H1 (cell line): ENCODE data around the gene AFTPH. TPM values are rescaled to one million over a fixed set of nuclear protein-coding genes. Genes with fewer than 3 reads are reported as not detected.

Experiments
- CREB1 ChIP-seq: IDR thresholded peaks from 2 replicates; pipeline ENCODE4 v1.6.1; 2012; ENCODE audit warnings: inconsistent platforms
- MAFK ChIP-seq: IDR thresholded peaks from 2 replicates; pipeline ENCODE4 v1.6.1; 2012; ENCODE audit warnings: low read depth, mild to moderate bottlenecking, improper control_type of control experiment, low read length
- POLR2A ChIP-seq, 2 experiments: IDR thresholded peaks; 1 replicate in 1 of 2; 2 replicates in 1 of 2; pipeline ENCODE4 v1.6.1; 2011; ENCODE audit warnings: low read depth in 2 of 2, low read length in 2 of 2, mild to moderate bottlenecking in 2 of 2; ENCODE audit errors: control extremely low read depth in 1 of 2
- polyA plus RNA-seq, 7 experiments: library from polyadenylated mRNA; depleted of rRNA in 3 of 7; stranded (reverse) in 5 of 7; unstranded in 2 of 7; fragments of >200 nt in 5 of 7; fragments of 200-250 nt in 2 of 7; gene quantifications; 1 replicate in 5 of 7; 2 replicates in 1 of 7; 4 replicates in 1 of 7; pipeline versions ENCODE4 v1.2.1 to v1.2.3, GENCODE V29; 2011 to 2013; ENCODE audit warnings: missing spikeins in 2 of 7, mixed read lengths in 2 of 7
- total RNA-seq: library from RNA; stranded (reverse); fragmentation: NEBNext Ultra II Directional; extraction: Animal tissue kit (Norgen Biotek cat#: 25700); gene quantifications from 2 replicates; pipeline ENCODE4 v1.2.1, GENCODE V29; 2021

AFTPH gene
- total and polyA plus RNA-seq, 2 of the 8 experiments (the other 6 are each of a cell fraction or from before 2014, with no cell fraction given): 7.3 to 15.0 TPM

DNA sequence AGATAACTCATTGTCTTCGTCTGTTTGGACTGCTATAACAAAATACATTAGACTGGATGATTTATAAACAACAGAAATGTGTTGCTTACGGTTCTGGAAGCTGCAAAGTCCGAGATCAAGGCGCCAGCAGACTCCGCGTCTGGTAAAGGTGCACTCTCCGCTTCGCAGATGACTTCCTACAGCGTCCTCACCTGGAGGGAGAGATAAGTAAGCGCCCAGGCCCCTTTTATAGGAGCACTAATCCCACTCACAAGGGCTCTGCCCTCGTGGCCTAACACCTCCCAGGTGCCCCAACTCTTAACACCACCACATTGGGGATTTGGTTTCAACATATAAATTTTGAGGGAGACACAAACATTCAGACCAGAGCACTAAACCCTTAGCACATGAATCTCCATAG, 78.3 kb downstream of the AFTPH start (continued):
- TF ChIP-seq MAFK (no peak), CREB1 (no peak), POLR2A (IDR thresholded peaks at IDR 0.05; ENCODE audit: control extremely low read depth in 1 of 2, low read depth in 2 of 2, low read length in 2 of 2) (no peak)
- TF ChIP-seq, all 59 proteins: peak for 0
